ENCODE data around the gene AFG1L.

AFG1L gene

DNA sequence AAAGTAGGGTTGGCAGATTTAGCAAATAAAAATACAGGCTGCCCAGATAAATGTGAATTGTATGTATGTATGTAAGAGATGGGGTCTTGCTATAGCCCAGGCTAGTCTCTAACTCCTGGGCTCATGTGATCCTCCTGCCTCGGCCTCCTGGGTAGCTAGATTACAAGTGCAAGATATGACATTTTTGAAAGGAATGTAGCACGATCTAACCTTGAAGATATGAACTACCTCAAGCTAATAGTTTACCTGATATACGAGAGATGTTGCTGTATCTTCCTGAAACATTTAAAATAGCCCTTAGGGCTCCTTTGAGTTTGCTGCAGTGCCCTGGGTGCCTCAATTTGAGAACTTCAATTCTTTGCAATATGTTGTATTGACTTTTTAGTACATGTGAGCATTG, 42.1 kb downstream of the AFG1L start:
- no peak for DNase-seq (ENCODE audit: low read depth, low spot score)
- no peak overlapping the region for H3K4me3 ChIP-seq (ENCODE audit: low read length)

DNA sequence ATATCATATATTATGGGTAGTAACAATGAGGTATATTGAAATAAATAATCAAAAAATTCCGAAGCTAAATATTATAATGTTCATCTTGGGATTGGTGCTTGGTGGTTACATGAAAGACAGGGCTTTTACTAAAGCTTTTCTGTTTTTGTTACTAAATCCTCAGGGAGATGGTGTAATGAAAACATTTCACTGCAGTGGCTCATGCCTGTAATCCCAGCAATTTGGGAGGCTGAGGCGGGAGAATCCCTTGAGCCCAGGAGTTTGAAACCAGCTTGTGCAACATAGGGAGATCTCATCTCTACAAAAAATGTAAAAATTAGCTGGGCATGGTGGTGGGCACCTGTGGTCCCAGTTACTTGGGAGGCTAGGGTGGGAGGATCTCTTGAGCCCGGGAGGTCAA, 42.9 kb downstream of the AFG1L start:
- DNase-seq (ENCODE audit: low read depth, low spot score): no peak
- H3K4me3 ChIP-seq (ENCODE audit: low read length): no peak overlapping the region

DNA sequence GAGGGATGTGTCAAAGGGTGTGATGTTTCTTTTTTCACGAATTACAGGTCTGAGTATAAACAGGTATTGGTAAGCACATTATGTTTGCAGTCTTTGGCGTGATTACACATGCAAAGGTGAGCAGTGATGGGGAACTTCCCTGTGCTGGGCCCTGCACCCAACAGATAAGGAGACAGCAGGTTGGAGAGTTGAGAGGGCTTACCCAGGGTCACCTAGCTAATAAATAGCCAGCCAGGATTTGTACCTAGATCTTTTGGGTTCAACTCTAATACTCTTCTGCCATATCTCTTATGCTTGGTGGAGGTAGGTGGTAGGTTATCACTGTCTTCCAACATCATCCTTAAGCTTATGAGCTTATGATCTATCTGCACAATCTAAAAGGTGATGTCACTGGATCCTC, 46.5 kb downstream of the AFG1L start:
- no peak overlapping the region for H3K4me3 ChIP-seq (ENCODE audit: low read length)
- no peak for DNase-seq (ENCODE audit: low read depth, low spot score)

DNA sequence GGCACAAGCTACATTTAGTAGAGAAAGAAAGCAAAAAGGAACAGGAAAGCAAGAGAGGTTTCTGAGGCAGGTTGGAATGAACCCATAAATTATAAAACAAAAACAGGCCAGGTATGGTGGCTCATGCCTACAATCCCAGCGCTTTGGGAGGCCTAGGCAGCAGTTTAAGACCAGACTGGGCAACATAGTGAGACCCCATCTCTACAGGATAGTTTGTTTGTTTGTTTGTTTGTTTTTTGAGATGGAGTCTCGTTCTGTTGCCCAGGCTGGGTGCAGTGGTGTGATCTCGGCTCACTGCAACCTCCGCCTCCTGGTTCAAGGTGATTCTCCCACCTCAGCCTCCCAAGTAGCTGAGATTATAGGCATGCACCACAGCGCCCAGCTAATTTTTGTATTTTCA, 49.0 kb downstream of the AFG1L start:
- no peak overlapping the region for H3K4me3 ChIP-seq (ENCODE audit: low read length)
- no peak for DNase-seq (ENCODE audit: low read depth, low spot score)

- no peak for DNase-seq (ENCODE audit: low read depth, low spot score)
- no peak overlapping the region for H3K4me3 ChIP-seq (ENCODE audit: low read length)
These were observed 53.9 kb downstream of the AFG1L start for GRCh38 chr6:108348655-108349349.

GRCh38 chr6:108350528-108350927, 55.7 kb downstream of the AFG1L start:
- H3K4me3 ChIP-seq (ENCODE audit: low read length): no peak overlapping the region
- DNase-seq (ENCODE audit: low read depth, low spot score): no peak

DNA sequence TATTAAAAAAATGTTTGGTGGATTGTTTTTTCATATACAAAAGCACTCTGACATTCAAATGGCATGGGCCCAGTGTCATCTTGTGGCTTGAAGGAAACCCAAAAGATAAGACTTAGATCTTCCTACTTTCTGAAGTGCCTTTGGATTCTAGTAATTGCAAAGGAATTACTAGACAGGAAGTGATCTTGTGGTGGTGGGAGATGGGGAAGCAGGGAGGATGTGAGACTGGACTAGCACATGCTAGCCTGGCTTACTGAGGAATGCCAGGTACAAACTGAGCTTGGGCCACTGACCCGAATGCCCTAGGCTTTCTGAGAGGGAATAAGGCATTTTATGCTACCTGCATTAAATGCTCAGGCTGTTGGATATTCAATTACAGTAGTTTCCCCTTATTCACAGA, 59.0 kb downstream of the AFG1L start:
- H3K4me3 ChIP-seq (ENCODE audit: low read length): no peak overlapping the region
- DNase-seq (ENCODE audit: low read depth, low spot score): no peak

DNA sequence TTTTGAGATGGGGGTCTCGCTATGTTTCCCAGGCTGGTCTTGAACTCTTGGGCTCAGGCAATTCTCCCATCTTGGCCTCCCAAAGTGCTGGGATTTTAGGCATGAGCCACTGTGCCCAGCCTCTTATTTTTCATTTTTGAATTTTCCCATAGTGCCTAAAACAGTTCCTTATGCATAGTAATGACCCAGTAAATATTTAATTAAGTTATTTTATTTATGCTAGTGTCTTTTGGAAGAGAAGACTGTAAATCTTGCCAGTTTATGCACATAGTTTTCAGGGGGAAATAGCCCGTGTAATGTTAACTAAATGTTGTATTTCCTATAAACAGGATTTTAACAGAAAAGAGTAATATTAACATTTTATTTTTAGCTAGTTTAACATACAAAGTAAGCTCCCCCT, 60.3 kb downstream of the AFG1L start:
- no peak for DNase-seq (ENCODE audit: low read depth, low spot score)
- H3K4me3 ChIP-seq (ENCODE audit: low read length): no peak overlapping the region

- no peak overlapping the region for H3K4me3 ChIP-seq (ENCODE audit: low read length)
- DNase-seq (ENCODE audit: low read depth, low spot score): no peak
These were observed 61.0 kb downstream of the AFG1L start for GRCh38 chr6:108355890-108356289.

DNA sequence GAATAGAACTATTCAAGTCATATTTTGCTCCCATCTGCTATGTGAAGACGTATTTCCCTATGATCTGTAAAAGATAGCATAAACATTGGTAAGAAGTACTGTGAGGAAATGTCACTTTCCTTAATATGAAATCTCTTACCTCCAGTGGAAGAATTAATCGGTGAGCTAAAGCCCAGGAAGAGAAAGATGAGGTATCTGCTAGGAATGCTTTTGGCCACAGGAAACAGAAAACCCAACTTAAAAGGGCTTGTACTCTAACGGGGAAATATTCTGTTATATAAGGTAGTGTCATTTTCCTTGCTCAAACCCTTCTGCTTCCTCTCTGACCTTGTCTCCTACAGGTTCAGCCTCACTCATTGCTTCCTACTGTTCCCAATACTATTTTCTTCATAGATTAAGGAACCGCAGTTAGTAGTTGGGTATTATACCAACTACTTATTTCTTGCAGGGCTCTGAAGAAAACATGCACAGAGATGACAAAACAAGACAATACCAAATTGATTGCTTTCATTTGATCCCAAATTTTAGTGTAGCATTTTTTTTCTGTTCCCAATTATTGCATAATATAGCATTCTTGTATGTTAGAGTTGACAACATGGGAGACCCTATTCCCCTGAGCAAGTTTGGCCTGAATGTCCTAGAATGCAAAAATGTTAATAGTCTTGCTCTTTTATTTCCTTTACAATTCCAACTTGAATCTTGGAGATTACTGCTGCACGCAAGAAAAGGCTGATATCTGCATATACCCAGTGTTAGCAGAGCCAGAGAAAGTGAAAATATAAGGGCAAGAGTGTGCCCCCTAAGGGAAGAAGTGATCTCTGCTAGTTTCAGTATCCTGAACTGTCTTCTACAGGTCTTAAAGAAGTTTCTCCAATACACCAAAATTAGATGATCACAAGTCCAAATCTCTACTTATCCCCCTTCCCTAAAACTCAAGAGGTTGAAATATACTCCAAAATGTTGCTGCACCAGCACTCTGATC, 65.3 kb downstream of the AFG1L start:
- H3K4me3 ChIP-seq (ENCODE audit: low read length): no peak overlapping the region
- DNase-seq (ENCODE audit: low read depth, low spot score): no peak

GRCh38 chr6:108360919-108361311, 66.1 kb downstream of the AFG1L start:
- H3K4me3 ChIP-seq (ENCODE audit: low read length): no peak overlapping the region
- DNase-seq (ENCODE audit: low read depth, low spot score): no peak

- DNase-seq (ENCODE audit: low read depth, low spot score): no peak
- no peak overlapping the region for H3K4me3 ChIP-seq (ENCODE audit: low read length)
These were observed 66.6 kb downstream of the AFG1L start for GRCh38 chr6:108361312-108361932.

DNA sequence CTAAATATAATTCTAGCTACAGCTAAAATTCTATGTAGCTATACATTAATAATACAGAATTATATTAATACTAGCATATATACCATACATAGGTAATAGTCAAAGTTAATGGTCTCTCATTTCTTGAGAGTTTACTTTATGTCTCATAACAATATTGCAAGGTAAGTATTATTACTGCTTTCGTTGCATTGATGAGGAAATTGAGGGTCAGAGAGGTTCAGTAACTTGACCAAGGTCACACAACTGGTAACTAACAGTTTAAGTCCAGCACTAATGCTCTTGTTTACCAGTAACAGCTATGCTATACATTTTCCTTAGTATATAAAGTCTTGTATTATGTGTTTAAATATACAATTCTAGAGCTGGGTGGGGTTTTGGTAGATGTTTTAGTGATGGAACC, 67.6 kb downstream of the AFG1L start:
- DNase-seq (ENCODE audit: low read depth, low spot score): no peak

DNA sequence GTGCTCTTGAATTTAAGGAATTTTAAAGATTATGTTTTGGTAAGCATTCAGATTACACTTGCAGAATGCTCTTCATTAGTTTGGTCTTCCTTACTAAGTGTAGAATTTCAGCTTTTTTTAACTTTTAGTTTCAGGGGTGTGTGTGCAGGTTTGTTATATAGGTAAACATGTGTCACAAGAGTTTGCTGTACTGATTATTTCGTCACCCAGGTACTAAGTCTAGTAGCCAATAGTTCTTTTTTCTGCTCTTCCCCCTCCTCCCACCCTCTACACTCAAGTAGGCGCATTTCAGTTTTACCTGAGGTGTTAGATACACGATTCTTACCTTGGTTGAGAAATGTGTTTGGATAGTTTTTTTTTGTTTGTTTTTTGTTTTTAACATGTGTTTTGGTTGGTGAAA, 68.3 kb downstream of the AFG1L start:
- H3K4me3 ChIP-seq (ENCODE audit: low read length): no peak overlapping the region
- no peak for DNase-seq (ENCODE audit: low read depth, low spot score)

More for the DNA sequence above, 67.6 kb downstream of the AFG1L start:
- no peak overlapping the region for H3K4me3 ChIP-seq (ENCODE audit: low read length)

GRCh38 chr6:108363889-108364313, 69.0 kb downstream of the AFG1L start:
- no peak overlapping the region for H3K4me3 ChIP-seq (ENCODE audit: low read length)
- DNase-seq (ENCODE audit: low read depth, low spot score): no peak

DNA sequence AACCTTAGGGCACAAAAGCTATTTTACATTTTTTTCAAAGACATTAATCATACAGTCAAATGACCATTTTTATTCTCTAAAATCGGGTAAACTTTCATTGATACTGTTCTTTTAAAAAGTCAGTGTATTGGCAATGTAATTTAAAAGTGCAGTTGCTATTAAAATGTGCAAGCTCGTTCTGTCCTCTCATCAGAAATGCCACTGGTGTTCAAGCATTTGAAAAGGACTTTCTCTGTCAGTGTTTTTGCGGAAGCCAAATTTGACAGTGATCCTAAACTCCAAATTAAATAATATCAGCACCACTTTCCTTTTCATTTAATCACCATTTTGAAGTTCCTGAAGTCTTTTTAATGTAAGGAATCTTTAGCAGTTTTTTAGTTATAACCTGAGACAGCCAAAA, 69.6 kb downstream of the AFG1L start:
- no peak overlapping the region for H3K4me3 ChIP-seq (ENCODE audit: low read length)
- no peak for DNase-seq (ENCODE audit: low read depth, low spot score)

- H3K4me3 ChIP-seq (ENCODE audit: low read length): no peak overlapping the region
- DNase-seq (ENCODE audit: low read depth, low spot score): no peak
These were observed 70.6 kb downstream of the AFG1L start for GRCh38 chr6:108365478-108365877.

DNA sequence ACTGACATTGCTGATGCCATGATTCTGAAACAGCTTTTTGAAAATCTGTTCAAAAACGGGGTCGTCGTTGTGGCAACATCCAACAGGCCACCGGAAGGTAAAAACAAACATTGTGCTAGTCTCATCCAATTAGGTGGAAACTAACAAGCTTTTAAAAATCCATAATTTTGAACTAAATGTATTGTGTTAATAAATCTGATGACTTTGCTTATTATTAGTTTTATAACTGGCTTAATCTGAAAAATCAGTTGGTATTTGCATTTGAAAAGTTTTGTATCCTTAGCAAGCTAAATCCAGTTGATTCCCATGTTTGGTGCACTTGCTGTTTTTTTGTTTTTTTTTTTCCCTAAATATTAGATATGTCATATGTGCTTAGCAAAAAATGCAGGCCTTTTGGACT, 71.4 kb downstream of the AFG1L start:
- DNase-seq (ENCODE audit: low read depth, low spot score): no peak
- H3K4me3 ChIP-seq (ENCODE audit: low read length): no peak overlapping the region

DNA sequence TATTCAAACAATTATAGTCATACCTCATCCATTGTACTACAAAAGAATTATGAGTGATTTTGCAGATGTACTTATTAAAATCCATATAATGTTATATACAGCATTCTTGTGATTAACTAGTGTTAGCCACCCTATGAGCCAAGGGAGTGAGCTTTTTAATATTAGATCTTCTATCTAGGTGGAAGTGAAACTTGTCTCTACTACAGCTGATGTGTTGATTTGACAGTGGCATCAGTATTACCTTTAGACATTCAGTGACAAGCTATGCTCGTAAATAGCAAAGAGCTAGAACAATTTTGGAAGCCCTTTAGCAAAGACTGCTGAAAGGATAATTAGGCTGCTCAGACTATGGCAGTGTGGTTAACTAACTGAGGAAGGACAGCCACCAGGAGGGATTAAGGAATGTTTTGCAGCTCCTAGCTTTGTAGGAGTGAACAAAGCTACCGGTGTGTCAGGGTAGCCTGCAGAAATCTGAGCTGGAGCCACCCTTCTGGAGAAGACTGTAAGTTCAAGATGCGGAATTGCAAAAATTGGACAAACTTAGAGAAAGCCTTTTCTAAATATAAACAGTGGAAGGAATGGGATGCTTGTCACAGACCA, 73.7 kb downstream of the AFG1L start:
- H3K4me3 ChIP-seq (ENCODE audit: low read length): no peak overlapping the region
- no peak for DNase-seq (ENCODE audit: low read depth, low spot score)

GRCh38 chr6:108380876-108381275, 86.0 kb downstream of the AFG1L start:
- DNase-seq (ENCODE audit: low read depth, low spot score): no peak

More at GRCh38 chr6:108380876-108381275, 86.0 kb downstream of the AFG1L start:
- no peak overlapping the region for H3K4me3 ChIP-seq (ENCODE audit: low read length)

All from Jurkat, Clone E6-1 (cell line).